ENCODE measurements around the gene NLGN1.

- TF ChIP-seq CTCF (IDR thresholded peaks at IDR 0.05), result no peak
- no peak for TF ChIP-seq POLR2A (IDR thresholded peaks at IDR 0.05)
- TF ChIP-seq POLR2AphosphoS5 (IDR thresholded peaks at IDR 0.05), result no peak
- no peak for TF ChIP-seq EP300 (IDR thresholded peaks at IDR 0.05)
Measured at GRCh38 chr3:173659972-173660371, 262.4 kb downstream of the NLGN1 start.

Data from suprapubic skin (tissue), 4 donors.